Measurements from ENCODE around the gene LRRC59.

Gene LRRC59

GRCh38 chr17:50360486-50361115 lies 36.7 kb downstream of the LRRC59 start:
- no peak for DNase-seq

GRCh38 chr17:50359998-50360461 lies 37.3 kb downstream of the LRRC59 start:
- no peak for DNase-seq

GRCh38 chr17:50359005-50359699 lies 38.2 kb downstream of the LRRC59 start:
- no peak for DNase-seq

GRCh38 chr17:50358177-50358576 lies 39.1 kb downstream of the LRRC59 start:
- no peak for DNase-seq

- DNase-seq, result no peak
Measured at GRCh38 chr17:50356892-50357510, 40.3 kb downstream of the LRRC59 start.

- DNase-seq, result no peak
Measured at GRCh38 chr17:50356418-50356817, 40.9 kb downstream of the LRRC59 start.

- no peak for DNase-seq
Measured at GRCh38 chr17:50355701-50356341, 41.5 kb downstream of the LRRC59 start.

GRCh38 chr17:50355336-50355700 lies 42.0 kb downstream of the LRRC59 start:
- DNase-seq, result no peak

- no peak for DNase-seq
Measured at GRCh38 chr17:50354776-50355175, 42.5 kb downstream of the LRRC59 start.

GRCh38 chr17:50354198-50354597 lies 43.1 kb downstream of the LRRC59 start:
- no peak for DNase-seq

GRCh38 chr17:50353600-50354195 lies 43.6 kb downstream of the LRRC59 start:
- no peak for DNase-seq

GRCh38 chr17:50352693-50353599 lies 44.4 kb downstream of the LRRC59 start:
- no peak for DNase-seq

GRCh38 chr17:50352072-50352692 lies 45.1 kb downstream of the LRRC59 start:
- no peak for DNase-seq

- DNase-seq, result no peak
Measured at GRCh38 chr17:50350733-50351132, 46.6 kb downstream of the LRRC59 start.

- no peak for DNase-seq
Measured at GRCh38 chr17:50349243-50349600, 48.1 kb downstream of the LRRC59 start.

- DNase-seq, result no peak
Measured at GRCh38 chr17:50348522-50349242, 48.6 kb downstream of the LRRC59 start.

- no peak for DNase-seq
Measured at GRCh38 chr17:50347894-50348291, 49.4 kb downstream of the LRRC59 start.

- no peak for DNase-seq
Measured at GRCh38 chr17:50347117-50347893, 50.0 kb downstream of the LRRC59 start.

- peak; percentile 57 for DNase-seq
Measured at GRCh38 chr17:50346313-50347116, 50.8 kb downstream of the LRRC59 start.

Measured in activated CD4-positive, alpha-beta T cell treated with anti-CD3 and anti-CD28 coated beads, Interleukin-2, Interleukin-6, amounts not matched to agents 100 ng/mL and 50 ng/mL, durations not matched to agents 16 hours and 8 hours (primary cell).